DMS114 treated with DMSO at 0.1 percent for 48 hours (cell line): ENCODE results near the gene LY86.

ENCODE experiments used
- DNase-seq: peaks from one replicate; lab custom pipeline; 2025; ENCODE audit not compliant: unreplicated experiment; lab: John Stamatoyannopoulos, UW

LY86 gene

GRCh38 chr6:6679633-6680032, 91.1 kb downstream of the LY86 start:
- no peak for DNase-seq

GRCh38 chr6:6680526-6680925, 92.0 kb downstream of the LY86 start:
- DNase-seq, result no peak

- DNase-seq, result no peak
Observed at GRCh38 chr6:6681075-6681849, 92.7 kb downstream of the LY86 start.

- no peak for DNase-seq
Observed at GRCh38 chr6:6682225-6682624, 93.7 kb downstream of the LY86 start.

GRCh38 chr6:6683969-6684833, 95.7 kb downstream of the LY86 start:
- no peak for DNase-seq

GRCh38 chr6:6685249-6686040, 96.9 kb downstream of the LY86 start:
- DNase-seq, result no peak

GRCh38 chr6:6686176-6686575, 97.7 kb downstream of the LY86 start:
- no peak for DNase-seq

- peak; percentile 92 for DNase-seq
Observed at GRCh38 chr6:6686748-6687601, 98.5 kb downstream of the LY86 start.

GRCh38 chr6:6688283-6688682, 99.8 kb downstream of the LY86 start:
- no peak for DNase-seq

GRCh38 chr6:6688951-6689350, 100.4 kb downstream of the LY86 start:
- no peak for DNase-seq

- DNase-seq, result no peak
Observed at GRCh38 chr6:6689400-6690143, 101.1 kb downstream of the LY86 start.

GRCh38 chr6:6690144-6690483, 101.6 kb downstream of the LY86 start:
- DNase-seq, result no peak

GRCh38 chr6:6694368-6694780, 105.9 kb downstream of the LY86 start:
- DNase-seq, result no peak

- no peak for DNase-seq
Observed at GRCh38 chr6:6694825-6695624, 106.5 kb downstream of the LY86 start.

- DNase-seq, result no peak
Observed at GRCh38 chr6:6695625-6696276, 107.2 kb downstream of the LY86 start.

- DNase-seq, result peak; percentile 49
Observed at GRCh38 chr6:6696867-6697531, 108.5 kb downstream of the LY86 start.

- DNase-seq, result no peak
Observed at GRCh38 chr6:6697620-6698019, 109.1 kb downstream of the LY86 start.

GRCh38 chr6:6699741-6700367, 111.3 kb downstream of the LY86 start:
- DNase-seq, result no peak
